ENCODE data around the gene GOPC. TPM values are rescaled to one million over a fixed set of nuclear protein-coding genes. Genes with fewer than 3 reads are reported as not detected.
A peak's percentile ranks its signal among the peaks of the same experiment; 100 is the strongest.
"Not testable (repeated sequence)": the region's sequence is repeated elsewhere in the genome, so short reads cannot be mapped to it uniquely, and the experiment has no call there.

Gene GOPC
- total RNA-seq, result 10 to 100 TPM; 22.9 to 23.9 TPM

- peak within 1 kb of the TSS; percentile 96 for H3K27ac Mint-ChIP-seq
- peak; percentile 96 for DNase-seq
- H3K4me1 Mint-ChIP-seq, result peaks cover 38% of the 10 kb centered on the region
- H3K27me3 Mint-ChIP-seq, result peaks cover 1% of the 10 kb centered on the region
- CTCF ChIA-PET, result interaction anchor here (0.7 to 7.2 kb wide), 13 partner anchors 11 to 259 kb away, joined by 3 to 72 read pairs (median 4); no protein-coding TSS in a partner anchor
- peaks cover 29% of the 10 kb centered on the region for H3K36me3 Mint-ChIP-seq (ENCODE audit: low read depth)
- H3K4me3 Mint-ChIP-seq, result peak within 1 kb of the TSS; percentile 99
- peaks cover 5% of the 10 kb centered on the region for H3K9me3 Mint-ChIP-seq
- POLR2A ChIA-PET, result interaction anchor here (0.6 to 4.4 kb wide), 29 partner anchors 8 to 1502 kb away, joined by 3 to 59 read pairs (median 3); partner anchors contain the start of genes DCBLD1, KPNA5 and NT5DC1
Measured at GRCh38 chr6:117602151-117602898, at the start of gene GOPC. Gene GOPC, minus strand, starts transcription at chr6:117602511. Its CDS starts 223 bp downstream, at chr6:117602288.

- H3K9me3 Mint-ChIP-seq; POLR2A ChIA-PET; H3K4me1 Mint-ChIP-seq; CTCF ChIA-PET; DNase-seq; H3K27me3 Mint-ChIP-seq; H3K4me3 Mint-ChIP-seq; H3K36me3 Mint-ChIP-seq (ENCODE audit: low read depth); H3K27ac Mint-ChIP-seq: not testable (repeated sequence)
Measured at GRCh38 chr6:117651984-117652383, 49.7 kb upstream of the GOPC start.

GRCh38 chr6:117642976-117643375 is 40.7 kb upstream of the GOPC start:
- Mint-ChIP-seq H3K9me3 (no peaks in the 10 kb centered on the region), H3K27ac (no peak overlapping the region), H3K36me3 (ENCODE audit: low read depth) (no peaks in the 10 kb centered on the region), H3K4me3 (no peak overlapping the region), H3K27me3 (peaks cover 3% of the 10 kb centered on the region), H3K4me1 (no peaks in the 10 kb centered on the region)
- ChIA-PET CTCF (no interaction called here), POLR2A (no interaction called here)
- DNase-seq, result no peak

- Mint-ChIP-seq H3K4me1 (no peaks in the 10 kb centered on the region), H3K4me3 (no peak overlapping the region), H3K9me3 (no peaks in the 10 kb centered on the region), H3K36me3 (ENCODE audit: low read depth) (no peaks in the 10 kb centered on the region), H3K27me3 (peaks cover 4% of the 10 kb centered on the region), H3K27ac (no peak overlapping the region)
- DNase-seq, result no peak
- ChIA-PET CTCF (no interaction called here), POLR2A (no interaction called here)
Measured at GRCh38 chr6:117637770-117638169, 35.5 kb upstream of the GOPC start.

- Mint-ChIP-seq H3K27me3 (peaks cover 4% of the 10 kb centered on the region), H3K9me3 (peaks cover 12% of the 10 kb centered on the region), H3K27ac (no peak overlapping the region), H3K4me1 (no peaks in the 10 kb centered on the region), H3K36me3 (ENCODE audit: low read depth) (no peaks in the 10 kb centered on the region), H3K4me3 (no peak overlapping the region)
- ChIA-PET POLR2A (no interaction called here), CTCF (no interaction called here)
- no peak for DNase-seq
Measured at GRCh38 chr6:117629119-117629660, 26.9 kb upstream of the GOPC start.

- ChIA-PET CTCF (no interaction called here), POLR2A (no interaction called here)
- H3K4me3 Mint-ChIP-seq, result no peak overlapping the region
- H3K27ac Mint-ChIP-seq, result no peak overlapping the region
- peaks cover 22% of the 10 kb centered on the region for H3K9me3 Mint-ChIP-seq
- peaks cover 3% of the 10 kb centered on the region for H3K36me3 Mint-ChIP-seq (ENCODE audit: low read depth)
- H3K4me1 Mint-ChIP-seq, result no peaks in the 10 kb centered on the region
- peaks cover 1% of the 10 kb centered on the region for H3K27me3 Mint-ChIP-seq
- DNase-seq, result no peak
Measured at GRCh38 chr6:117627533-117627932, 25.2 kb upstream of the GOPC start.

- H3K27me3 Mint-ChIP-seq, result no peaks in the 10 kb centered on the region
- CTCF ChIA-PET, result no interaction called here
- no peak for DNase-seq
- peaks cover 3% of the 10 kb centered on the region for H3K36me3 Mint-ChIP-seq (ENCODE audit: low read depth)
- no peak overlapping the region for H3K4me3 Mint-ChIP-seq
- POLR2A ChIA-PET, result no interaction called here
- H3K27ac Mint-ChIP-seq, result no peak overlapping the region
- peaks cover 22% of the 10 kb centered on the region for H3K9me3 Mint-ChIP-seq
- H3K4me1 Mint-ChIP-seq, result no peaks in the 10 kb centered on the region
Measured at GRCh38 chr6:117624869-117625481, 22.7 kb upstream of the GOPC start.

GRCh38 chr6:117619178-117619577 is 16.9 kb upstream of the GOPC start:
- no peak for DNase-seq
- Mint-ChIP-seq H3K27me3 (no peaks in the 10 kb centered on the region), H3K9me3 (peaks cover 10% of the 10 kb centered on the region), H3K27ac (no peak overlapping the region), H3K4me1 (peaks cover 6% of the 10 kb centered on the region), H3K4me3 (no peak overlapping the region), H3K36me3 (ENCODE audit: low read depth) (peaks cover 3% of the 10 kb centered on the region)
- CTCF ChIA-PET, result no interaction called here
- POLR2A ChIA-PET, result no interaction called here

GRCh38 chr6:117617210-117618035 is 15.1 kb upstream of the GOPC start:
- Mint-ChIP-seq H3K4me3 (no peak overlapping the region), H3K27ac (no peak overlapping the region), H3K4me1 (peaks cover 16% of the 10 kb centered on the region), H3K27me3 (peaks cover 3% of the 10 kb centered on the region), H3K9me3 (no peaks in the 10 kb centered on the region), H3K36me3 (ENCODE audit: low read depth) (no peaks in the 10 kb centered on the region)
- DNase-seq, result no peak
- POLR2A ChIA-PET, result no interaction called here
- CTCF ChIA-PET, result interaction anchor here (0.7 kb wide), 1 partner anchor 12 kb away, joined by 3 read pairs; no protein-coding TSS in a partner anchor

GRCh38 chr6:117616391-117617209 is 14.3 kb upstream of the GOPC start:
- no peak overlapping the region for H3K27ac Mint-ChIP-seq
- CTCF ChIA-PET, result interaction anchor here (0.7 kb wide), 1 partner anchor 11 kb away, joined by 3 read pairs; no protein-coding TSS in a partner anchor
- DNase-seq, result no peak
- H3K9me3 Mint-ChIP-seq, result no peaks in the 10 kb centered on the region
- POLR2A ChIA-PET, result no interaction called here
- H3K27me3 Mint-ChIP-seq, result peaks cover 6% of the 10 kb centered on the region
- no peak overlapping the region for H3K4me3 Mint-ChIP-seq
- peaks cover 16% of the 10 kb centered on the region for H3K4me1 Mint-ChIP-seq
- H3K36me3 Mint-ChIP-seq (ENCODE audit: low read depth), result no peaks in the 10 kb centered on the region

GRCh38 chr6:117615750-117616390 is 13.6 kb upstream of the GOPC start:
- DNase-seq, result no peak
- H3K36me3 Mint-ChIP-seq (ENCODE audit: low read depth), result no peaks in the 10 kb centered on the region
- ChIA-PET POLR2A (no interaction called here), CTCF (no interaction called here)
- peaks cover 16% of the 10 kb centered on the region for H3K4me1 Mint-ChIP-seq
- H3K27ac Mint-ChIP-seq, result no peak overlapping the region
- no peaks in the 10 kb centered on the region for H3K9me3 Mint-ChIP-seq
- H3K4me3 Mint-ChIP-seq, result no peak overlapping the region
- peaks cover 6% of the 10 kb centered on the region for H3K27me3 Mint-ChIP-seq

- Mint-ChIP-seq H3K27me3 (peaks cover 8% of the 10 kb centered on the region), H3K4me3 (no peak overlapping the region), H3K9me3 (no peaks in the 10 kb centered on the region), H3K27ac (no peak overlapping the region), H3K4me1 (peaks cover 16% of the 10 kb centered on the region), H3K36me3 (ENCODE audit: low read depth) (no peaks in the 10 kb centered on the region)
- ChIA-PET CTCF (no interaction called here), POLR2A (no interaction called here)
- DNase-seq, result no peak
Measured at GRCh38 chr6:117613920-117614560, 11.7 kb upstream of the GOPC start.
